Measurements from ENCODE around the gene TNP2. TPM values are rescaled to one million over a fixed set of nuclear protein-coding genes. Genes with fewer than 3 reads are reported as not detected.
"Not testable (repeated sequence)": the region's sequence is repeated elsewhere in the genome, so short reads cannot be mapped to it uniquely, and the experiment has no call there.

The TNP2 gene
- total RNA-seq, 3 donors from 2014 or later, result not detected

- DNase-seq (no peak), ATAC-seq (no peak)
- Mint-ChIP-seq H3K4me3 (no peak overlapping the region), H3K4me1 (ENCODE audit: low read depth) (peaks cover 24% of the 10 kb centered on the region), H3K9me3 (no peaks in the 10 kb centered on the region), H3K36me3 (ENCODE audit: insufficient read depth) (no peaks in the 10 kb centered on the region), H3K27me3 (ENCODE audit: low read depth) (no peaks in the 10 kb centered on the region)
Observed at GRCh38 chr16:11295672-11296071, 26.5 kb upstream of the TNP2 start.

DNA sequence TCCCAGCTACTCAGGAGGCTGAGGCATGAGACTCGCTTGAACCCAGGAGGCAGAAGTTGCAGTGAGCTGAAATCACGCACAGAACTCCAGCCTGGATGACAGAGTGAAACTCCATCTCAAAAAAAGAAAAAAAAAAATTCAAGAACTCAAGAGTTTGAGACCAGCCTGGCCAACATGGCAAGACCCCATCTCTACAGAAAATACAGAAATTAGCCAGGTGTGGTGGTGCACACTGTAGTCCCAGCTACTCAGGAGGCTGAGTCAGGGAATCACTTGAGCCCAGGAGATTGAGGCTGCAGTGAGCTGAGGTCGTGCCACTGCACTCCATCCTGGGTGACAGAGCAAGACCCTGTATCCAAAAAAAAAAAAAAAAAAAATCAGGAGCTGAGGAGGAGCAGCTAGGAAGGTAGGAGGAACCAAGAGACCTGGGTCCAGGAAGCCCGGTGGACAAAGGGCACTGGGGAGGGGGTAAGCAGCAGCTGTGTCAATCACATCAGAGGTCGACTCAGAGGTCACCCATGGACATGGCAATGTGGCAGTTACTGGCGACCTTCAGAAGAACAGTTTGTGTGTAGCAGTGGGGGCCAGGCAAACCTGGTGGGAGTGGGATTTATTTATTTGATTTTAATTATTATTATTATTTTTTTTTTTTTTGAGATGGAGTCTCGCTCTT lies 23.1 kb upstream of the TNP2 start:
- no peak for ATAC-seq
- Mint-ChIP-seq H3K9me3 (no peaks in the 10 kb centered on the region), H3K4me3 (no peak overlapping the region), H3K36me3 (ENCODE audit: insufficient read depth) (no peaks in the 10 kb centered on the region), H3K27me3 (ENCODE audit: low read depth) (no peaks in the 10 kb centered on the region), H3K4me1 (ENCODE audit: low read depth) (peaks cover 12% of the 10 kb centered on the region)
- no peak for DNase-seq

DNA sequence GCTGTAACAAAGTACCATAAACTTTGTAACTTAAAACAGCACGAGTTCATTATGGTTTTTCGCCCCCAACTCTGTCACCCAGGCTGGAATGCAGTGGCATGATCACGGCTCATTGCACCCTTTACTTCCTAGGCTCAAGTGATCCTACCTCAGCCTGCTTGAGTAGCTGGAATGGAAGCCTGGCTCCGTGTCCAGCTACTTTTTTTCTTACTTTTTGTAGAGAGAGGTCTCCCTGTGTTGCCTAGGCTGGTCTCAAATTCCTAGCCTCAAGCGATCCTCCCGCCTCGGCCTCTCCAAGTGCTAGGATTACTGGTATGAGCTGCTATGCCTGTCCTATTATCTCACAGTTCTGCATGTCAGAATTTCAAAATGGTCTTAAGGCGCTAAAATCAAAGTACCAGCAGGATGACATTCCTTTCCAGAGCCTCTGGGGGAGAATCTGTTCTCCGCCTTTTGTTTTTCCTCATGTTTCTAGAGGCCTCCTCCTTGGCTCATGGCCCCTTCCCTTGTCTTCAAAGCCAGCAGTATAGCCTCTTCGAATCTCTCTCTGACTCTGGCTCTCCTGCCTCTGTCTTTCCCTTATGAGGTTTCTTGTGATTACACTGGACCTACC lies 22.1 kb upstream of the TNP2 start:
- Mint-ChIP-seq H3K9me3 (no peaks in the 10 kb centered on the region), H3K4me3 (no peak overlapping the region), H3K4me1 (ENCODE audit: low read depth) (peaks cover 9% of the 10 kb centered on the region), H3K27me3 (ENCODE audit: low read depth) (no peaks in the 10 kb centered on the region), H3K36me3 (ENCODE audit: insufficient read depth) (no peaks in the 10 kb centered on the region)
- ATAC-seq (no peak), DNase-seq (no peak)

GRCh38 chr16:11290102-11290893 lies 21.2 kb upstream of the TNP2 start:
- Mint-ChIP-seq H3K9me3 (no peaks in the 10 kb centered on the region), H3K36me3 (ENCODE audit: insufficient read depth) (no peaks in the 10 kb centered on the region), H3K4me1 (ENCODE audit: low read depth) (peaks cover 15% of the 10 kb centered on the region), H3K4me3 (no peak overlapping the region), H3K27me3 (ENCODE audit: low read depth) (no peaks in the 10 kb centered on the region)
- no peak for ATAC-seq
- DNase-seq, result no peak

GRCh38 chr16:11289696-11290095 lies 20.6 kb upstream of the TNP2 start:
- peaks cover 13% of the 10 kb centered on the region for H3K4me1 Mint-ChIP-seq (ENCODE audit: low read depth)
- DNase-seq; ATAC-seq; H3K9me3 Mint-ChIP-seq; H3K27me3 Mint-ChIP-seq (ENCODE audit: low read depth); H3K36me3 Mint-ChIP-seq (ENCODE audit: insufficient read depth); H3K4me3 Mint-ChIP-seq: not testable (repeated sequence)

DNA sequence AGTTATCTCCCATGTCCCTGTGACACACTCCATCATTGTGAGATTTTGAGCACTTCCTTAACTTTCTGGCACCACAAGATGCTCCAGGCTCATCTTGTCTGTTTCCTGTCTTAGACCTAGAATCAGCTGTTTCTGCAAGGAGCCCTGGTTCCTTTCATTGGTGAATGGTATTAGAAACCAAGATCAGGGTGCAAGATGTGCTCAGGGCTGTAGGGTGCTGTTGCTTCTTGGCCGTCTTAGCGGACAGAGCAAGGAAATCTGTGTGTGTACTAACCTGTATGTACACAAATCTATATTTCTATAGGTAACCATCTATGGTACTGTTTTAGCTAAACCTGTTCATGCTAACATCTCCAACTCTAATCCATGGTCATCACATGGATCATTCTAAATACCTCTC lies 20.1 kb upstream of the TNP2 start:
- ATAC-seq (no peak), DNase-seq (no peak)
- H3K27me3 Mint-ChIP-seq (ENCODE audit: low read depth), result no peaks in the 10 kb centered on the region
- peaks cover 13% of the 10 kb centered on the region for H3K4me1 Mint-ChIP-seq (ENCODE audit: low read depth)
- no peaks in the 10 kb centered on the region for H3K36me3 Mint-ChIP-seq (ENCODE audit: insufficient read depth)
- H3K4me3 Mint-ChIP-seq, result no peak overlapping the region
- H3K9me3 Mint-ChIP-seq, result no peaks in the 10 kb centered on the region

DNA sequence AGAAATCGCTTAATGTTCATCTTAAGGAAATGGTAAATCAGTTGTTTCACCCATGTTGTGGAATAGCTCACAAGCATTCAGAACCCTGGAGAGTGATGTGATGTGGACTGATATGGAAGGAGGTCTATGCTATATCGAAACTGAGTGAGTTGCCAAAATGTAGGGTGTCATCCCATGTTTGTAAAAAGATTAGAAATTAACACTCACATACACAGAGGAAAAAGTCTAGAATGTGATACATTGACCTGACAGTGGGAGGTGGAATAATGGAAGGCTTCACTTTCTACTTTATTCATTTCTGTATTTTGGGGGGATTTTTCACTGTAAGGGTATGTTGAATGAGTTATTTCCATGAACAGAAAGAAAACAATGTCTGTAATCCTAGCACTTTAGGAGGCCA lies 16.7 kb upstream of the TNP2 start:
- ATAC-seq (peak; percentile 68 to 76), DNase-seq (no peak)
- Mint-ChIP-seq H3K36me3 (ENCODE audit: insufficient read depth) (no peaks in the 10 kb centered on the region), H3K9me3 (no peaks in the 10 kb centered on the region), H3K4me3 (no peak overlapping the region), H3K27me3 (ENCODE audit: low read depth) (peaks cover 3% of the 10 kb centered on the region), H3K4me1 (ENCODE audit: low read depth) (peaks cover 13% of the 10 kb centered on the region)

GRCh38 chr16:11283820-11284248 lies 14.7 kb upstream of the TNP2 start:
- no peaks in the 10 kb centered on the region for H3K9me3 Mint-ChIP-seq
- no peaks in the 10 kb centered on the region for H3K36me3 Mint-ChIP-seq (ENCODE audit: insufficient read depth)
- peaks cover 15% of the 10 kb centered on the region for H3K4me1 Mint-ChIP-seq (ENCODE audit: low read depth)
- H3K27me3 Mint-ChIP-seq (ENCODE audit: low read depth), result peaks cover 3% of the 10 kb centered on the region
- DNase-seq (no peak), ATAC-seq (no peak)
- no peak overlapping the region for H3K4me3 Mint-ChIP-seq

DNA sequence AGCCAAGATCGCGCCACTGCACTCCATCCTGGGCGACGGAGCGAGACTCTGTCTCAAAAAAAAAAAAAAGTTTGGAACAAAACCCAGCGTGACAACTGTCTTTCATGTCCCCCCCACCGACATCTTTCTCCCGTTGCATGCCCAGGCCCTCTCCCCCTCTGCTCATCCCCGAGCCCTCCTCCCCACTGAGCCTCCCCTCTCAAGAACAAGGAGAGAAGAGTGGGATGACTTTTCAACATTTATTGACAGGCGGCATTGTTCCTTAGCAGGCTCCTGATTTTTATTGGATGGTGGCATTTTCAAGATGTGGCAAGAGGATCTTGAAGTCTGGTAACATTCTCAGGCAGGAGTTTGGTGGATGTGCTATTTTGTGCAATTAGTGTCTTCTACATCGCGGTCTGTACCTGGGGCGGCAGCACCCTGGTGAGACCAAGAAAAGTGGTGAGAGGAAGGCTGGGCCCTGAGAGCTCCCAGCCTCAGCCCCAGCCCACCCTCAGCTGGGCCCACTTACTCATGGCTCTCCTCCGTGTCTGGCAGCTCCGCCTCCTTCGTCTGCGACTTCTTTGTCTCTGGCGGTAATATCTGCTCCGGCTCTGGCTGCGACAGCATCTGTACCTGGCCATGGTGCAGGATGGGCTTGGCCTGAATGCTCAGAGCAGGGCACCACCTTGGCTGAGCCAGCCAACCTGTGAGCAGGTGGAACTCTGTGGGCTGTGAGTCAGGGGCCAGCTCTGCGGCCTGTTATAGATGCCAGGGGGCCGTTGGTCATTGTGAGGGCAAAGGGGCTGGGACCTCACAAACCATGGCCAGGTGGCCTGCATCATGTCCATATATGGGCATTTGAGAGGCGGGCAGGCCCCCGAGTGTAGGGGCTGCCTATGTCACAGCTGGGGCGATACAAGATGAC lies 11.7 kb upstream of the TNP2 start, which contains the start of gene PRM1:
Gene PRM1, minus strand, starts transcription at position 715 of the 907 bp plus-strand sequence. Its CDS starts 92 bp downstream, at position 623.
- H3K4me3 Mint-ChIP-seq, result no peak within 1 kb of the TSS
- no peaks in the 10 kb centered on the region for H3K36me3 Mint-ChIP-seq (ENCODE audit: insufficient read depth)
- ATAC-seq (no peak), DNase-seq (no peak)
- no peaks in the 10 kb centered on the region for H3K9me3 Mint-ChIP-seq
- H3K27me3 Mint-ChIP-seq (ENCODE audit: low read depth), result peaks cover 7% of the 10 kb centered on the region
- H3K4me1 Mint-ChIP-seq (ENCODE audit: low read depth), result peaks cover 7% of the 10 kb centered on the region

DNA sequence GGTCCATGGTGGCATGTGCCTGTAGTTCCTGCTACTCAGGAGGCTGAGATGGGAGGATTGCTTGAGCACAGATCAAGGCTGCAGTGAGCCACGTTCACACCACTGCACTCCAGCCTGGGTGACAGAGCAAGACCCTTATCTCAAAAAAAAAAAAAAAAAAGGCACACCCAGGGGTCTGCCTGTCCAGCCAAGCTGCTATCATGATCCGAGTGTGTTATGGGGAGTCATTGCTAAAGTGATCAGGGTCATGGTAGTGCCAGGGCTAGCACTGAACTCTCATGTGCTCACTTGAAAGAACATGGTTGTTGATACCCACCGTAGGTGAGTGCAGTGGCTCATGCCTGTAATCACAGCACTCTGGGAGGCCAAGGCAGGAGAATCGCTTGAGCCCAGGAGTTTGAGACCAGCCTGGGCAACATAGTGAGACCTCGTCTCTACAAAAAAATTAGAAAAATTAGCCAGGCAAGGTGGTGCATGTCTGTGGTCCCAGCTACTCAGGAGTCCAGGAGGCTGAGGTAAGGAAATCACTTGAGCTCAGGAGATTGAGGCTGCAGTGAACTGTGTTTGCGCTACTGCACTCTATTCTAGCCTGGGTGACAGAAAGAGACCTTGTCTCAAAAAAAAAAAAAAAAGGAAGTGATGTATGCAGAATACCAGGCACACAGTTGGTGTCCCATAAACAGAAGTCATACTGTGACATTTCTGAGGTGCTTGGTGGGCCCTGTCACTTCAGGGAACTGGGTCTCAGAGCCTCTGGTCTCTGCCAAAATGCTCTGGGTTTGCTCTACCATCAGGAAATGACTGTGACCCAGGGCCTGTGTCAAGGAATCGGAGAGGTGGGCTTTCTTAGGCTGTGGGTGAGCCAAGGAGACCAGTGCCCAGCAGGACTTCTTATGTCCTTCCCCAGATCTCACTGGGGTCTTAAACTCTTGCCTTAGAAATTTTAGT lies 9.8 kb upstream of the TNP2 start:
- peaks cover 7% of the 10 kb centered on the region for H3K27me3 Mint-ChIP-seq (ENCODE audit: low read depth)
- DNase-seq, result no peak
- ATAC-seq, result no peak
- H3K36me3 Mint-ChIP-seq (ENCODE audit: insufficient read depth), result no peaks in the 10 kb centered on the region
- no peaks in the 10 kb centered on the region for H3K9me3 Mint-ChIP-seq
- peaks cover 1% of the 10 kb centered on the region for H3K4me1 Mint-ChIP-seq (ENCODE audit: low read depth)
- no peak overlapping the region for H3K4me3 Mint-ChIP-seq

GRCh38 chr16:11277607-11278337 lies 8.6 kb upstream of the TNP2 start:
- DNase-seq, result no peak
- Mint-ChIP-seq H3K27me3 (ENCODE audit: low read depth) (peaks cover 4% of the 10 kb centered on the region), H3K4me1 (ENCODE audit: low read depth) (peaks cover 1% of the 10 kb centered on the region), H3K36me3 (ENCODE audit: insufficient read depth) (no peaks in the 10 kb centered on the region), H3K4me3 (no peak overlapping the region), H3K9me3 (no peaks in the 10 kb centered on the region)
- no peak for ATAC-seq

DNA sequence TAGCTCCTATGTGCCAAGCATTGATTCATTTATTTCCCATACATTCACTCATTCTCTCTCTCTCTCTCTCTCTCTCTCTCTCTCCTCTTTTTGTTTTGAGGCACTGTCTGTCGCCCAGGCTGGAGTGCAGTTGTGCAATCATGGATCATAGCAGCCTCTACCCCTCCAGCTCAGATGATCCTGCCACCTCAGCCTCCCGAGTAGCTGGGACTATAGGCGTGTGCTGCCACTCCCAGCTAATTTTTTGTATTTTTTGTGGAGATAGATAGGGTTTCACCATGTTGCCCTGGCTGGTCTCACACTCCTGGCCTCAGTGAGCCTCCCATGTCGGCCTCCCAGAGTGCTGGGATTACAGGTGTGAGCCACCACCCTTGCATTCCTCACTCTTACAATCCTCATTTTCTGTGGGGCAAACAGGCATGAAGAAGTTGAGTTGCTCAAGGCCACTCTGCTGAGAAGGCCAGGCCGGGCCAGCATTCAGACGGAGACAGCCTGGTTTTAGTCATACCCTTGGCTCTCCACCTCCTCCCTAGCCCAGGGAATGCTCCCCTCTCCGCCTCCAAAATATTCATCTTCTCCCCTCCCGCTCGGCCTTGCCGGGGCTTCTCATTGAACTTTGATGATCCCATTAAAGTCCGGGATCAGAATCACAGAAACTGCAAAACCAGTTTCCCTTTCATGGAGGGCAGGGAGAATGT lies 7.9 kb upstream of the TNP2 start:
- H3K27me3 Mint-ChIP-seq (ENCODE audit: low read depth), result peaks cover 4% of the 10 kb centered on the region
- no peaks in the 10 kb centered on the region for H3K36me3 Mint-ChIP-seq (ENCODE audit: insufficient read depth)
- no peak for DNase-seq
- ATAC-seq, result no peak
- no peak overlapping the region for H3K4me3 Mint-ChIP-seq
- H3K9me3 Mint-ChIP-seq, result no peaks in the 10 kb centered on the region
- H3K4me1 Mint-ChIP-seq (ENCODE audit: low read depth), result peaks cover 1% of the 10 kb centered on the region
